Inflammatory macrophage treated with lipopolysaccharide for 1 hour (primary cell): ENCODE data around the gene NDUFB6.
"Not testable (repeated sequence)": the region's sequence is repeated elsewhere in the genome, so short reads cannot be mapped to it uniquely, and the experiment has no call there.

Experiments
- DNase-seq, 2 donors: peaks; one replicate each; pipeline ENCODE4 v3.0.0-alpha.2; 2020 to 2022

The NDUFB6 gene

DNA sequence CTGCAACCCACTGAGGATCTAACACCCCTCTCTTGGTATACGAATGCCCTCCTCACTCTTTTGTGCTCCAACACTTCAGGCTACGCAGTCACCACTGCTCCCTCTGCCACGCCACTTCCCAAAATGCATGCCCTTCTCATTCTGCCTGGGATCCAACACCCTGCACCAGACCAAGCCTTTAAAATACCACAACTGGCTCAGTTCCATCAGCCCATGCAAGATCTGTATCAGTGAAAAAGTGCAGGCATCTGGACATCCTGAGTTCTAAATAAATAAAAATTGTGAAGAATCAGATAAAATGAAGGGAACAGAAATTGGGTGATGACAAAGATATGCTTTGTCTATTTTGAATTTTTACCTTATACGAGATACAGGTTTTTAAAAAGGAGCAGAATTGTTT lies 2.7 kb downstream of the NDUFB6 start:
- DNase-seq = no peak

DNA sequence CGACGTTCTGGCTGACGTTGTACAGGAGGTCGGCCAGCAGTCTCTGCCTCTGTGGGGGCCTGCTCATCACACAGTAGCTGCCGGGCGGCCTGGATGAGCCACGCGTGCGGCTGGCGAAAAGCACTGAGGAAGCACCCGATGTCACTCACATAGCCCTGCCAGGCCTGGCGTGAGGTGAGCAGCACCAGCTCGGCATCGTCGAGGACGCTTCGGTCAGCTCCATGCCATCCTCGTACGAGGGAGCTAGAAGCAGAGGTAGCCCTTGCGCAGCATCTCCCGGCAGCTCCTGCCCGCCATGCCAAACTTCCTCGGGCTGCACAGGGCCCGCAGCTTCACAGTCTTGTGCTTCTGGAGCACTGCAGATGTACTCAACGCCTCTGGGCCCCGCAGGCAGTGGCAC lies 6.2 kb downstream of the NDUFB6 start:
- DNase-seq = no peak

DNA sequence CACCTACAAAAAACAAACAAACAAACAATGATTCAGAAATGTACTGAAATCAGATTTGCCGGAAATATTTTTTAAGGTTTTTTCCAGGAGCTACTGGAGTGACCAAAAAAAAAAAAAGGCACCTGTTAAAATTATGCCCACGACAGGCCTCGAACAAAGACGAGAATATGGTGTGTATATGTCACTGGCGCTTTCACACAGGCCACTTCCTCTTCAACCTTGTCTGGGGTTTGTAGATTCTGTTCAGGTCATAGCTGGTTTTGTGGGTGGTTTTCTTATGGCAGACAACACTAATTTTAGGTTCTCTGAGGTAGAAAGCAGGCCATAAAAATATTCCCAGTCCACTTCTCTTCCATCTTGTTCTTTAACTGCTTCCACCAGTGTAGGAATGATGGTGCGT lies 7.0 kb downstream of the NDUFB6 start:
- DNase-seq = no peak

DNA sequence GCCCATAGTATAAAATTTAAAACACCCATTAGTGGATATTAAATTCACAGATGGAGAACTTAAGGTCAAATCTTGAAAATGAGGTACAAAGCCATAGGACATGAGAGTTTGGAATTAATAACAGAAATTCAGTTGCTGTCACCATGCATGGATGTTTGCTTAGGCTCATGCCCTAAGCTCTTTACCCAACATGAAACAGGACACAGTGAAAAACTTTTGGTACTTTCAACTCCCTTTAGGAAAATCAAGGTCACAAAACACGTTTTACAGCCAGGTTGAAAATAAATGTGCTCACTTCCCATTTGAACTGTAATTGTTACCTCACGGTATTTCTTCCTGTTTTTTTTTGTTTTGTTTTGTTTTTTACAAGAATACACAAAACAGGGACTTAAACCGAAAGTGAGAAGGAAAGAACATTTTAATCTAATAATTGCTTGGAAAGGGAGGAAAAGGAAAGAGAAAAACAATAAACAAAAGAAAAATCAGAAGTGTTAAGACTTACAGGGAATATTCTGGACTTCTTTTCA lies 14.5 kb downstream of the NDUFB6 start:
- peak; percentile 19 to 29 for DNase-seq

DNA sequence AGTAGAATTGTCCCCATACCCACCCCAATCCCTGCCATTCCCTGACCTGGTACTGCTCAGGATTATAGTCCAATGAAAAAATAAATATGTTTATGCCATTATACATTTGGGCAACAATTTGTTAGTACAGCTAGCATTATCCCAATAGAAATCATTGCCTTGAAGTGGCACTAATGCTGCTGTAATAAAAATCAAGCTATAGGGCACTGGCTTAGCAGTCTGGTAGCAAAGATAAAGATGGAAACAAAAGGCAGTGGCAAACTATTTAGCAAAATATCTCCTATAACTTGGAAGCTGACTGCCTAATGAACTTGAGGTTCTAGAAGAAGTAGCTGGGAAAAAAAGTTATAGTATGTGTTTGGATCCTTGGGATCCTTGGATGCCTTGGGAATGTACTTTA lies 18.4 kb downstream of the NDUFB6 start:
- no peak for DNase-seq

DNA sequence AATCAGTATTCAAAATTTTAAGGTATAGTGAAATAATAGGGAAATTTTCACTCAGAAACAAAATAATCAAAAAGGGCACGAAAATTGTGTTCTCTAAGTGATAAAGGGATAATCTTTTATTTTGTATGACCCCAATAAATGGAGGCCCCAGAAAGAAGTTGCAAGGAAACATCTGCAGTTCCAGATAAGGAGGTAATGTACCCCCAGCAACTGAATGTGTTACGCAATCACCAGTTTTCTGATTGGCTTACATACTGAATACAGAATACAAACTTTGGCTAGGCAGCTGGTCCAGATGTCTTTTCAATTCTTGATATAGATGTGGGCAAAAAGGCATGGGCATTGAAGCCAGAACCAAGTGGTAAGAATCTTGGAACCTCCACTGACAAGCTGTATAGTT lies 18.9 kb downstream of the NDUFB6 start:
- DNase-seq = no peak

DNA sequence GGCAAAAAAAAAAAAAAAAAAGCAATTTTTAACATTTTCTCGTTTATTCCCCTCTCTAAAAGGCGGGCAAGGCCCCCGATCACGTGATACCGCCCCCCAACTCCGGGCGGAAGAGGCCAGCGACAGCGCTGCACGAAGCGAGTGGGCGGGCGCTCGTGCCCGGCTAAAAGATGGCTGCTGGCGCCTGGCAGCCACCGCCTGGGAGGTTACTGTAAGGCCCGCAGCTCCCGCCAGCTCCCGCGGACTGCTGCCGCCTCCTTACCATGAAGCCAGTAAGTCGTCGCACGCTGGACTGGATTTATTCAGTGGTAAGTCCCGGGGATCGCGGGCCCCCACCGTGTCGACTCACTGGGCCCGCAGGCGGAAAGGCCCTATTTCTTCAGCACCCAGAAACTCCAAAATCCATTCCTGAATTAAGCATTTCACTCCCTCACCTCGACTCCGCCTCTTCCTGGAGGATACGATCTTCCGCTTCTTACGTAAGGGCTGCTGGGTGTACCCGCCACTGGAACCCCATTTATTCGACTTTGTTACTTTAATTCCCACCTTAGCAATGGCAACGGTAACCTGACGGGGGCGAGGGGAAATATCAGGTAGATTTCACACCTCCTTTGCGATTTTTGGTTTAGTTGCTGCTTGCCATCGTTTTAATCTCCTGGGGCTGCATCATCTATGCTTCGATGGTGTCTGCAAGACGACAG lies 20.6 kb downstream of the NDUFB6 start, which contains the start of the genes SMIM27 and TOPORS:
Gene SMIM27 (plus strand): TSS at position 156 of the 701 bp plus-strand sequence. CDS start 108 bp downstream, at position 264.
Gene TOPORS (minus strand): TSS at position 415 of the 701 bp plus-strand sequence. CDS start 150 bp downstream, at position 265.
- peak; percentile 85 to 91 for DNase-seq

DNA sequence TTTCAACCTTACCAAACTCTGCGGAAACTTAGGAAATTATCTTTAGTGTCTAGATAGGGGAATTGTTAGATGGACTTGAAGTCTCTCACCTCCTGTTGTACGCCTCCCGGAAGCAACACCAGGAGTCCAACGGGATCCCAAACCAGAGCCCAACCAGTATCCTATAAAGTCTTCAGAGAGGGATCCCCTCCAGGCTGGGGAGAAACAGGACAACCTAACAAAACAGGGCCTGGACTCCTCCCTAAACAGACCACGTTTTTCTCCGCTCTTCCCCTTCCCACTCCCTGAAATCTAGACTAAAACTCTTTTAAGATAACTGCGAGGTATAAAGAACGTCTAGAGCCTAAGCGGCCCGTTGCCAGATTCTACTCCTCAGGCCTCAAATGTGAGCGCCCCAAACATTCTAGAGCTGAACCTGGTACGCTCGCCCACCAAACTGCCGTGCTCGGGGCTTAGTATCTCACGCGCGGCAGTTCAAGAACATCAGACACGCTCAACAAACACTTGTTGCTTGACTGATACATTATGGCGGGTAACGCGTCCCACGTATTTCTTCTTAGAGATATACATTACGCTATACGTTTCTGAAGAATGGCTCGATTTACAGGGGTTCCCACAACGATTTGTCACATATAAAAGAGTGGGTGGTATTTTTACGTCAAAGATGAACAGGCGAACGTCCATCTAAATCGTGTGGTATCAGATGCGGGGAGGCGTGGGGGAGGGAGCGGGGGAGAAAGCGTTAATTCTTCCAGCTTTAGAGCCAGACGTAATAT lies 21.5 kb downstream of the NDUFB6 start:
- DNase-seq = peak; percentile 61 to 64

DNA sequence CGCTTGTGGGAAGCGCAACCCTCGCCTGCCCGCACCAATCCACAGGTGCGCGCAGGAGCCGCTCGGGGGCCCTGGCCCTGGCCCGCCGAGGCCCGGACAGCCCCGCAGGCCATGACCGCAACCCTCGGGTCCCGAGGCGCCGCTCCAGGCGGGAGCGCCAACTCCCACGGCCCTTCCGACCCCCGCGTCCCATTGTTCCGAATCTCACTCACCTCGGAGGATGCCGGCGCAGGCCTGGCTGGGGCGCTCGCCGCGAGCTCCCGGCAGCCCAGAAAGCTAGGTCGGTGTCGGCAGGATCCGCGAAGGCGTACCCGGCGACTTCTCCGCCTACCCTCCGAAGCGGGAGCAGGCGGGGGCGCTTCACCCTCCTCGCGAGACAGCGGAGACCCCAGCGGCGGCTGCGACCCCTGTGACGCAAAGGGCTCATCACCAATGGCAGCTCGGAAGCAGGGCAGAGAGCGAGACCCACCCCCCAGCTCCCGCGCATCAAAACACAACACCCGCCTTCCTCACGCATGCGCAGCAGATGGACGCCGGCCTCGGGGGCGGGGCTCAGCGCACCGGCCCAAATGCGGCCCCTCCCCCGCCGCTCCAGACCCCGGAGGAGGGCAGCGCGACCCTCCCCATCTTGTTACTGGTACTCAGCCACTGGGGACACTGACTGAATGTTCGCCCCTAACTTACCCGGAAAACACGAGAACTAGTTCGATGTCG lies 22.2 kb downstream of the NDUFB6 start:
- peak; percentile 66 to 84 for DNase-seq

DNA sequence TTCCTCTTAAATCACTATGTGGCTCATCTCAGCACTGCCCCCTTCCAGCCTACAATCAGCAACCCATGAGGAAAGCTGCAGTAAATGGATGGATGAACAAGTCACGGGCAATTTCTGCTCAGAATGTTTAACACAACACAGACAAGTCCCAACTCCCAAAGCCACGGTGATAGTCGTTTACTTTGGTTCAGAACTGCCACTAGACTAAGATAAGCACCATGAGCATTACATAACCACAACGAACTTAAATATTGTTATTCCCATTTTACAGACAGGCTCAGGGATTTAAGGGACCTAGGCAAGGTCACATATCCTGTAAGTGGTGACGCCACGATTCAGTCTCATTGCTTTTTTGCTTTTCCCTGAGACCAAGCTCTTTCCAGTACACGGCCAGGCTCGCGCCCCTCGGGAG lies 22.8 kb downstream of the NDUFB6 start:
- DNase-seq = no peak

DNA sequence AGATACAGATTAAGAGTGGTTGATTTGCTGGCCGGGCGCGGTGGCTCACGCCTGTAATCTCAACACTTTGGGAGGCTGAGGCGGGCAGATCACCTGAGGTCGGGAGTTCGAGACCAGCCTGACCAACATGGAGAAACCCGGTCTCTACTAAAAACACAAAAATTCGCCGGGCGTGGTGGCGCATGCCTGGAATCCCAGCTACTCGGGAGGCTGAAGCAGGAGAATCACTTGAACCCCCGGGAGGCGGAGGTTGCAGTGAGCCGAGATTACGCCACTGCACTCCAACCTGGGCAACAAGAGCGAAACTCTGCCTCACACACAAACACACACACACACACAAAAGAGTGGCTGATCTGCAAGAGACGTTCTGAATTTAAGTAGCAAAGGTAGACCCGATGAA lies 24.7 kb downstream of the NDUFB6 start:
- DNase-seq = not testable (repeated sequence)

DNA sequence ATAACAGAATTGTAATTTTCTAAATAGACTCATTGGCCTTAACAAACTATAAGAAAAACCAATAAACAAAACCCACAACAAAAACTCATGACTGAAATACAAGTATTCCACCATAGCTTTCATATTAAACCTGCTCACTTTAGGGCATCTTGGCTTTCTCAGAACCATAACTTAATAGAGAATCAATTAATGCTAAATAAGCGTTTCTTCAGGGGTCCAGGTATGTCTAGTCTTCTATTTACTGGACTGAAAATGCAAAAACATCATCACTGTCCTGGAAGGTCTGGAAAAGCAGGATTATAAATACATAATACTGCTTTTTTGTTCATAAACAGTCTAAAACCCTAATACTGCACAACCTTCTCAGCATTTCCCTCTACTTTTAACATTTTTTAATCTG lies 27.1 kb downstream of the NDUFB6 start:
- DNase-seq = no peak

DNA sequence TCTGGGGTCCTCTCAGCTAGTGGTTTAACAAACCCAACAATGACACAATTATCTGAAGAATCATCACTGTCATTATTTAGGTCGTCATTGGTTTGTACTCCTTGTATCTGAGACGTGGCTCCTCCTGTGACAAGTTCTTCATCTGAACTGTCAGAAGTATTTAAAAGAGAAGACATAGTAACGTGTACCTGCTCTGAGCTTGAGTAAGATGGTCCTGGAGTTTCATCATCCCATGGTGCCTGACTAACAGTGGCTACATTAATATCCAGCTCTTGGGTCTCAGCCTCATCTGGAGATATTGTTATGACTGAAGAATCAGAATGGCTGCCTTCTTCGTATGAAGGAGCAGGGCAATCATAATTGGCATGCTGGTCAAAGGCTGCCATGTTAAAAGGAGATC lies 29.9 kb downstream of the NDUFB6 start:
- no peak for DNase-seq

DNA sequence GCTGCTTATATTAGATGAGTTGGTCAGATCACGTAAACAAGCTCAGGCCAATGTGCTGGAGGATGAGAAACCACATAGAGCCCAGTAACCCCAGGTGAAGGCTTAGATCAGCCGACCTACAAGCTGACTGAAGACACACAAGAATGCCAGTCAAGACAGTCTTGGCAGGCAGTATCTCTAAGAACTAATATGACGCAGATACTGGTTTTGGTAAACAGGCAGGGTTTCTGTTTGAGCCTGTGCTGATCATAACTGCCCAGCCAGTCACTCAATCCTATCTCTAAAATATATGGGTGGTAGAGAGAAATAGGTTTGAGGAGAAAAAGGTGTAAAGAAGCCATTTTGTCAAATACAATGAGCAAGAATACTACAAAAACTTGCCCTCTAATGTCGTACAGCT lies 39.1 kb downstream of the NDUFB6 start:
- DNase-seq = no peak

DNA sequence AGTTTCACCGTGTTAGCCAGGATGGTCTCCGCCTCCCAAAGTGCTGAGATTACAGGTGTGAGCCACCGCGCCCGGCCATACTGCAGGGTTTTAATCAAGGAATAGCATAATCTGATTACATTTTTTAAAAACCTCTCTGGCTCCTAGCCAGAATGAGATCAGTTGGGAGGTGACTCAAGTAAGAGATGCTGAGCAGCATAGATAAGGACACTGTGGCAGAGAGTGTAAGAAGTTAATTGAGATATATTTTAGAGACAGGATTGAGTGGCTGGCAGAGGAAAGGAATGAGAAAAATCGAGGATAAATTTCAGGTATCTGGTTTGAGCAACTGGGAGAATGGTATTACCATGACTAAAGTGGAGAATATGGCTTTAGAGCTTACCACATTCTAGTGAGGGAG lies 39.6 kb downstream of the NDUFB6 start:
- DNase-seq = no peak

DNA sequence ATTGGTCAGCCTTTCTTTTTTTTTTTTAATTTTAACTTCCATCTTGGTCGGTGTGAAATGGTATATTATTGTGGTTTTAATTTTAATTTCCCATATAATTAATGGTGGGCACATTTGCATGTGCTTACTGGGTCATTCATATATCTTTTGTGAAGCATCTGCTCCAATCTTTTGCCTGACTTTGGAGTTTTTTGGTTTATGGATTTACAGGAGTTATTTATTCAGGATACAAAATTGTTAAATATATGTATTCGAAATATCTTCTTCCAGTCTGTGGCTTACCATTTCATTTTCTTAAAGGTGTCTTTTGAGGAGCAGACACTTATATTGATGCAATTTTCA lies 46.3 kb downstream of the NDUFB6 start:
- DNase-seq = no peak

DNA sequence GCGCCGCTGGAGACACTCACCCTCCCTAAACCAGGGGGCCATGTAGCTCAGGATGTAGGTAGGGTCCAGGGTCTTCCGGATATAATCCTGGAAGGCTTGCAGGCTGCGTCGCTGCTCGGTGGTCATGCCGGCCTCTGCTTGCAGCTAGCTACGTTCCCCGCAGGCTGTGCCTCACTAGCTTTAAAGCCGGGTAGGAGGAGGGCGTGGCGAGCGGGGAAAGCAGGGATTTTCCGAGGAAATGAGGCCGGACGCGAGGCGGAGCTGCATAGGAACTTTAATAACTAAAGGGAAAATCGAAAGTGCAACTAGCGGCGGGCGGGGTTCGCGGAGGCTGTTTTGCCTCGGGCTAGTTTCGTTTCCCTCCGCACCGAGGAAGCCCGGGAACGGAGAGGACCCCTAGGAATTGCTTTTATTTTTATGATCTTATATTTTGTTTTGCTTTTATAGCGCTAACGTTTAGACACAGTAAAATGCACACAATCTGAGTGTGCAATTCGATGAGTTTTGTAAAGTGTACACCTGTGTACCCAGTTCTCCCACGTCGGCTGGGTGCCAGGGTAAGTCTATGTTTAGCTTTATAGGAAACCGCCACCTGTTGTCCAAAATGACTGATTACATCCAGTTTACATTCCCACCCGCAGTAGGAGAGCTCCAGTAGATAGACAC lies 46.8 kb downstream of the NDUFB6 start, which contains the start of gene RIGI:
Gene RIGI (minus strand): TSS at position 156 of the 666 bp plus-strand sequence. CDS start 30 bp downstream, at position 126.
- peak; percentile 94 to 100 for DNase-seq

DNA sequence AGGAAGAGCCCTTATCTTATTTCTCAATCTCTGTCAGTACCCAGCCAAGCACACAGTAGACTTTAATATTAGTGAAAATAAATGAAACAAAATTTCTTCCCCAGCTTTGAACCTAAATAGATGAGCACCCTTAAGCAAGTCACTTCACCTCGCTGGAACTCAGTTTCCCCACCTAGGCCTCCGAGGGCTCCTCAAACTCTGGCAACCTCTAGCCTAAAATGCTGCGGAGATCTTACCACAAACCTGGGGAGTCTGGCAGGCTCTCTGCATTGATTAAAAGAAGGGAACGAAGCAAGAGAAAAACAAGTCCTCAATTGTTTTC lies 47.3 kb downstream of the NDUFB6 start:
- no peak for DNase-seq

DNA sequence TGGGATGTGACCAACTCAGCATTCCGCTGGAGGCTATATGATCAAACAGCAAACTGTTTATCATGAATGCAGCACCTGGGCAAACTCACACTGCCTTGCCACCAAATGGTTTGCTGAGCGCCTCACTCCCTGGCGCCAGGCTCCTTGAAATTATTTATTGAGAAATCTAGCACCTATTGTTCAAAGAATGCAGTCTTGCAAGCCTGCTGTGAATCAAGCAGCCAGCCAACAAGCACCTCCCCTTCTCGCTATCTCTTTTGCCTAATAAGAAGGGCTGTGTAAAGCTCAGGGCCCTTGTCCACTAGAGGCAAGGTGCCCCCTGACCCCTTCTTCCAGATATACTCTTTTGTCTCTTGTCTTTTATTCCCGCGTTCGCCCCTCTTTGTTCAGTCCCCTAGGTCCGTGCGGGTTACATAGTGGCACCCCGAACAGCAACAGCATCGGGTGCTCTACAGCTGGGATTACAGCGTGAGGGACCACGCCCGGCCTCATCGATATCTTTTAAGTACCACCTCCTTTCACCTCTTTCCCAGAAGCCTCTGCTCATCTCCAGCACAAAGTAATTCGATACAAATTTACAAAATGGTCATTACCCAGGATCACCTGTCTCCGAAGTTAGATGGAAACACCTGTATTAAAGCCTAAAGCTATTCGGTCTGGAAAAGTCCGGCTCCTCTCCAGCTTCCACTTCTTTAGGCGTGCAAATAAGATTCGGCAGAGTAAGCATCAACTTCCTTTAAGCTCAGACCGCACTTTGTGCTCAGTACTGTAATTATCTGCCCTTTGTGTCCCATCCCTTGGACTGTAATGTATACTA lies 47.9 kb downstream of the NDUFB6 start:
- peak; percentile 20 to 63 for DNase-seq

DNA sequence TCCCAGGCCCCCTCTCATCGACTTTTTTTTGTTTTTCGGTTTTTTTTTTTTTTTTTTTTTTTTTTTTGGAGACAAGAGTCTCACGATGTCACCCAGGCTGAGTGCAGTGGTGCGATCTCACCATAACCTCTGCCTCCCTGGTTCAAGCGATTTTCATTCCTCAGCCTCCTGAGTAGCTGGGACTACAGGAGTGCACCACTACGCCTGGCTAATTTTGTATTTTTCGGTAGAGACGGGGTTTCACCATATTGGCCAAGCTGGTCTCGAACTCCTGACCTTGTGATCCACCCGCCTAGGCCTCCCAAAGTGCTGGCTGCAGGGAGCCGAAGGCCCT lies 48.4 kb downstream of the NDUFB6 start:
- DNase-seq = not testable (repeated sequence)

DNA sequence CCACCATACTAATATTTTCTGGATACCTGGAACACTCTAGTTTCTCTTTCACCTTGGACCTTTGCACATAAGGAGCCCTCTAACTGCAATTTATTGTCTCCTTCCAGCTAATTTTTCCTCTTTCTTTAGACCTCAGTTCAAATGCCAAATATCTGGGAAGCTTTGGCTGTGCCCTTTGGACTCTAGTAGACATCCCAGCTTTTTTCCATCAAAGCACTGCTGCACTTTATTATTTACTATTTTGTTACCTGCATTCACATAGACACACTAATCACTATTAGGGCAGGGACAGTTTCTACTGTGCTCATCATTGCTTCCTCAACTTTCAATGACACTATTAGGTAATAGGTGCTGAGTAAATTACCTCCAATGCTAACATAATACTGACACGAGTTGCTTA lies 49.0 kb downstream of the NDUFB6 start:
- DNase-seq = no peak

DNA sequence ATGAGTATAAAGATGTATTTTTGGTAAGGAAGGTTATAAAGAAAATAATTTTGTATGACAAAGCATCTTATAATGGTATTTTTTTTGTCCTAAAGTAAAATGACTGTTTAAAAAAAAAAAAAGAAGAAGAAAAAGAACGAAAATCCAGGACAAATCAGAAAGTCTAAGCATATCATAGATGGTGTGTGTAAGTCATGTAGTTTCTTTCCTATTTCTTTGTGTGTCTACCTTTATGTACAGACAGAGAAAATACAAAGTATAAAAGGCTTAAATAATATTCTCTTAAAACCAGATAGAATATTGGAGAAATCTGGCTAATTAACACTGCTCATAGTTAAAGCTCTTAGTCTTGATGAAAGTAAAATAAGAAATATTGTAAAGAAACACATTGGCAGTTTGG lies 54.7 kb downstream of the NDUFB6 start:
- no peak for DNase-seq
